Measurements from ENCODE around the gene MAEA.
"Not testable (repeated sequence)": the region's sequence is repeated elsewhere in the genome, so short reads cannot be mapped to it uniquely, and the experiment has no call there.

The MAEA gene

GRCh38 chr4:1285151-1285789 lies 4.4 kb upstream of the MAEA start:
- no peak for DNase-seq

- DNase-seq = peak; percentile 57 to 60
Measured at GRCh38 chr4:1285790-1286553, 3.7 kb upstream of the MAEA start.

- DNase-seq = no peak
Measured at GRCh38 chr4:1288786-1289185, 905 bp upstream of the MAEA start.

- DNase-seq = peak in 1 of 2 donors; percentile 26
Measured at GRCh38 chr4:1290165-1290977, 680 bp downstream of the MAEA start.

GRCh38 chr4:1291091-1291490 lies 1.4 kb downstream of the MAEA start:
- DNase-seq = no peak

- DNase-seq = peak in 1 of 2 donors; percentile 16
Measured at GRCh38 chr4:1291996-1292702, 2.5 kb downstream of the MAEA start.

GRCh38 chr4:1292703-1293011 lies 3.0 kb downstream of the MAEA start:
- DNase-seq = not testable (repeated sequence)

GRCh38 chr4:1293531-1293941 lies 3.8 kb downstream of the MAEA start:
- no peak for DNase-seq

- DNase-seq = no peak
Measured at GRCh38 chr4:1293991-1294390, 4.3 kb downstream of the MAEA start.

GRCh38 chr4:1294424-1294823 lies 4.7 kb downstream of the MAEA start:
- DNase-seq = no peak

GRCh38 chr4:1294891-1295290 lies 5.2 kb downstream of the MAEA start:
- DNase-seq = no peak

- DNase-seq = no peak
Measured at GRCh38 chr4:1295405-1296055, 5.8 kb downstream of the MAEA start.

GRCh38 chr4:1296324-1297022 lies 6.8 kb downstream of the MAEA start:
- DNase-seq = no peak

GRCh38 chr4:1297023-1297395 lies 7.3 kb downstream of the MAEA start:
- no peak for DNase-seq

- peak in 1 of 2 donors; percentile 15 for DNase-seq
Measured at GRCh38 chr4:1297456-1298325, 8.0 kb downstream of the MAEA start.

GRCh38 chr4:1298461-1298860 lies 8.8 kb downstream of the MAEA start:
- DNase-seq = no peak

- no peak for DNase-seq
Measured at GRCh38 chr4:1299301-1299860, 9.7 kb downstream of the MAEA start.

- DNase-seq = peak in 1 of 2 donors; percentile 36
Measured at GRCh38 chr4:1300466-1301455, 11.1 kb downstream of the MAEA start.

- DNase-seq = no peak
Measured at GRCh38 chr4:1302159-1302558, 12.5 kb downstream of the MAEA start.

Measured in stimulated activated CD4-positive, alpha-beta T cell treated with anti-CD3 and anti-CD28 coated beads, Interleukin-2, amount 100 ng/mL, for 24 hours (primary cell).